HG02798 (cell line): ENCODE results near the gene C13orf42.
"Not testable (repeated sequence)": the region's sequence is repeated elsewhere in the genome, so short reads cannot be mapped to it uniquely, and the experiment has no call there.

ENCODE experiments used
- ATAC-seq: cut with Tn5 transposase; IDR thresholded peaks from one replicate; pipeline ENCODE4 v1.9.1; 2021; ENCODE audit warnings: mild to moderate bottlenecking; ENCODE audit not compliant: unreplicated experiment, poor library complexity

Gene C13orf42

GRCh38 chr13:51122868-51123566 is 11.9 kb upstream of the C13orf42 start:
- ATAC-seq: peak; percentile 42

GRCh38 chr13:51120873-51121272 is 9.8 kb upstream of the C13orf42 start:
- not testable (repeated sequence) for ATAC-seq

GRCh38 chr13:51118809-51119431 is 7.8 kb upstream of the C13orf42 start:
- ATAC-seq: no peak

- no peak for ATAC-seq
Measured at GRCh38 chr13:51113969-51114368, 2.9 kb upstream of the C13orf42 start.

- no peak for ATAC-seq
Measured at GRCh38 chr13:51113186-51113881, 2.3 kb upstream of the C13orf42 start.

GRCh38 chr13:51112771-51113170 is 1.7 kb upstream of the C13orf42 start:
- ATAC-seq: no peak

- no peak for ATAC-seq
Measured at GRCh38 chr13:51111997-51112396, 923 bp upstream of the C13orf42 start.

GRCh38 chr13:51107996-51108395 is 3.1 kb downstream of the C13orf42 start:
- ATAC-seq: no peak

- no peak for ATAC-seq
Measured at GRCh38 chr13:51105046-51105445, 6.0 kb downstream of the C13orf42 start.

- no peak for ATAC-seq
Measured at GRCh38 chr13:51101636-51102235, 9.3 kb downstream of the C13orf42 start.

GRCh38 chr13:51097353-51098043 is 13.6 kb downstream of the C13orf42 start:
- ATAC-seq: no peak

GRCh38 chr13:51096131-51096530 is 14.9 kb downstream of the C13orf42 start:
- ATAC-seq: no peak

GRCh38 chr13:51093574-51093973 is 17.5 kb downstream of the C13orf42 start:
- no peak for ATAC-seq

- ATAC-seq: no peak
Measured at GRCh38 chr13:51091839-51092238, 19.2 kb downstream of the C13orf42 start.

GRCh38 chr13:51083706-51084105 is 27.4 kb downstream of the C13orf42 start:
- no peak for ATAC-seq

- not testable (repeated sequence) for ATAC-seq
Measured at GRCh38 chr13:51080478-51081065, 30.5 kb downstream of the C13orf42 start.

- ATAC-seq: no peak
Measured at GRCh38 chr13:51071493-51071892, 39.6 kb downstream of the C13orf42 start.

- ATAC-seq: peak; percentile 82
Measured at GRCh38 chr13:51070005-51070649, 40.9 kb downstream of the C13orf42 start.

- ATAC-seq: no peak
Measured at GRCh38 chr13:51068501-51068900, 42.6 kb downstream of the C13orf42 start.

- no peak for ATAC-seq
Measured at GRCh38 chr13:51067706-51068105, 43.4 kb downstream of the C13orf42 start.
